SU-DHL-6 (cell line): ENCODE results near the gene EVI5L.

Experiments used
- H2AFZ ChIP-seq: fragments of 200-600 bp; sonication (generic); 2 replicates; pipeline ENCODE4 v1.6.1; 2014; ENCODE audit warnings: low read depth, mild to moderate bottlenecking, moderate library complexity, mixed read lengths, antibody characterized with exemption, low read length; ENCODE audit not compliant: severe bottlenecking
- H3F3A ChIP-seq: fragments of 200-600 bp; shearing (Covaris generic); 2 replicates; pipeline ENCODE4 v1.6.0; 2016; ENCODE audit warnings: antibody characterized with exemption, mild to moderate bottlenecking; ENCODE audit not compliant: insufficient read depth
- H3K27ac ChIP-seq: fragments of 200-600 bp; sonication (generic); 2 replicates; pipeline ENCODE4 v1.5.1; 2016; ENCODE audit warnings: low read depth, mild to moderate bottlenecking, low read length, moderate library complexity, mixed read lengths
- H3K27me3 ChIP-seq: fragments of 200-600 bp; sonication (generic), shearing (Covaris generic); 2 replicates; pipeline ENCODE4 v1.6.0; 2014; ENCODE audit warnings: mild to moderate bottlenecking, low read length
- H3K36me3 ChIP-seq: fragments of 200-600 bp; sonication (generic); 2 replicates; pipeline ENCODE4 v1.6.1; 2014; ENCODE audit warnings: mild to moderate bottlenecking, low read length, mixed read lengths
- H3K4me2 ChIP-seq: fragments of 300-600, 200-600 bp; shearing (Covaris generic), sonication (generic); 2 replicates; pipeline ENCODE4 v1.6.0; 2014; ENCODE audit warnings: low read length, low read depth, mild to moderate bottlenecking; ENCODE audit not compliant: poor library complexity, severe bottlenecking
- H3K4me3 ChIP-seq: fragments of 200-600 bp; sonication (generic); 2 replicates; pipeline ENCODE4 v1.5.1; 2014; ENCODE audit warnings: antibody characterized with exemption, low read length, mild to moderate bottlenecking, mixed read lengths; ENCODE audit not compliant: insufficient read depth, poor library complexity, severe bottlenecking
- H3K79me2 ChIP-seq: fragments of 200-600 bp; sonication (generic); 2 replicates; pipeline ENCODE4 v1.6.1; 2014; ENCODE audit warnings: mild to moderate bottlenecking, low read length, moderate library complexity; ENCODE audit not compliant: insufficient read depth
- H3K9ac ChIP-seq: fragments of 200-600 bp; sonication (generic); 2 replicates; pipeline ENCODE4 v1.7.0; 2014; ENCODE audit warnings: mild to moderate bottlenecking, low read length
- H3K9me2 ChIP-seq: fragments of 200-600 bp; sonication (generic); replicated peaks from 2 replicates; pipeline ENCODE4 v1.6.1; 2014; ENCODE audit warnings: low read length; ENCODE audit not compliant: insufficient read depth
- H3K9me3 ChIP-seq: fragments of 200-600 bp; sonication (generic); 2 replicates; pipeline ENCODE4 v1.6.1; 2014; ENCODE audit warnings: low read length, mixed read lengths; ENCODE audit not compliant: insufficient read depth
- H4K20me1 ChIP-seq: fragments of 200-600 bp; sonication (generic); 2 replicates; pipeline ENCODE4 v1.6.1; 2014; ENCODE audit warnings: low read depth, mild to moderate bottlenecking, antibody characterized with exemption, low read length, moderate library complexity, mixed read lengths
- EZH2phosphoT487 ChIP-seq: fragments of 200-600 bp; sonication (generic), shearing (Covaris generic); conservative IDR thresholded peaks from 2 replicates; pipeline ENCODE4 v1.6.1; 2018; ENCODE audit warnings: mild to moderate bottlenecking, antibody characterized with exemption, low read length, moderate library complexity, mixed read lengths
- TF ChIP-seq, protein P1 (sequence below): fragments of 200-600 bp; sonication (generic); IDR thresholded peaks from one replicate; pipeline ENCODE4 v1.5.1; 2017; ENCODE audit warnings: antibody characterized with exemption, mild to moderate bottlenecking, low read length, moderate library complexity; ENCODE audit not compliant: insufficient read depth, poor library complexity, severe bottlenecking

EVI5L gene

DNA sequence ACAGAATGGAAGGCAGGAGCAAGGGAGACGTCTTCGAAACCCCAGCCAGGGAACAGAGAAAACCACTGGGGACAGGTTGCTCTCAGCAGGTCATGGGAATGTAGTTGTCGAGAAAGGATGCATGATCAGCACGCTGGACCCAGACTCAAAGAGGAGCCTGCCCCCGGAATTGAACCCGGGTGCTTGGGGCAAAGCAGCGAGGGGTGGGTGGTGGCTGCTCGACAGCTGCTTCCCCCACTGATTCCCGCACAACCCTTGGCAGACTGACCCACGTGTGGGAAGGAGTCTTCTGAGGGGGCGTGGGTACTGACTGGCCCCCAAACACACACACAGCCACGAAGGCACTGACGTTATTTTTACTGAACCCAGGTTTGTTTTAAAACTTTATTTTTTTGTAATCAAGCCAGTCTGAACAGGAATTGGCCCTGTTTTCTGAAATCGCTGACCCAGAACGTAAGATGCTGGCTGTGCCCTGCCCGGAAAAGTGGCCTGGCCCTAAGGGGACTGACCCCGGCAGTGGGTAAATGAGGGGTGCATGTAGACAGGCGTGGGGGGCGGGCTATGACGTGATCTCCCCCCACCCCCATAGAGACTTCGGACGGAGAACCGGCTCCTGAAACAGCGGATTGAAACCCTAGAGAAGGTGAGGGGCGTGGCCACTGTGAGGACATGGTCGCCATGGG is 25.5 kb downstream of the EVI5L start:
- Histone ChIP-seq H3K9me2 (no peaks in the 10 kb centered on the region), H3K4me2 (no peak overlapping the region), H3K9ac (no peak overlapping the region), H4K20me1 (no peaks in the 10 kb centered on the region), H3F3A (no peaks in the 10 kb centered on the region), H3K4me3 (no peak overlapping the region), H3K27me3 (no peaks in the 10 kb centered on the region), H3K36me3 (no peaks in the 10 kb centered on the region), H3K9me3 (no peaks in the 10 kb centered on the region), H2AFZ (no peak overlapping the region), H3K79me2 (no peaks in the 10 kb centered on the region), H3K27ac (no peak overlapping the region)
- TF ChIP-seq, protein P1, sequence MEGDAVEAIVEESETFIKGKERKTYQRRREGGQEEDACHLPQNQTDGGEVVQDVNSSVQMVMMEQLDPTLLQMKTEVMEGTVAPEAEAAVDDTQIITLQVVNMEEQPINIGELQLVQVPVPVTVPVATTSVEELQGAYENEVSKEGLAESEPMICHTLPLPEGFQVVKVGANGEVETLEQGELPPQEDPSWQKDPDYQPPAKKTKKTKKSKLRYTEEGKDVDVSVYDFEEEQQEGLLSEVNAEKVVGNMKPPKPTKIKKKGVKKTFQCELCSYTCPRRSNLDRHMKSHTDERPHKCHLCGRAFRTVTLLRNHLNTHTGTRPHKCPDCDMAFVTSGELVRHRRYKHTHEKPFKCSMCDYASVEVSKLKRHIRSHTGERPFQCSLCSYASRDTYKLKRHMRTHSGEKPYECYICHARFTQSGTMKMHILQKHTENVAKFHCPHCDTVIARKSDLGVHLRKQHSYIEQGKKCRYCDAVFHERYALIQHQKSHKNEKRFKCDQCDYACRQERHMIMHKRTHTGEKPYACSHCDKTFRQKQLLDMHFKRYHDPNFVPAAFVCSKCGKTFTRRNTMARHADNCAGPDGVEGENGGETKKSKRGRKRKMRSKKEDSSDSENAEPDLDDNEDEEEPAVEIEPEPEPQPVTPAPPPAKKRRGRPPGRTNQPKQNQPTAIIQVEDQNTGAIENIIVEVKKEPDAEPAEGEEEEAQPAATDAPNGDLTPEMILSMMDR, result no peak
- no peak for TF ChIP-seq EZH2phosphoT487

DNA sequence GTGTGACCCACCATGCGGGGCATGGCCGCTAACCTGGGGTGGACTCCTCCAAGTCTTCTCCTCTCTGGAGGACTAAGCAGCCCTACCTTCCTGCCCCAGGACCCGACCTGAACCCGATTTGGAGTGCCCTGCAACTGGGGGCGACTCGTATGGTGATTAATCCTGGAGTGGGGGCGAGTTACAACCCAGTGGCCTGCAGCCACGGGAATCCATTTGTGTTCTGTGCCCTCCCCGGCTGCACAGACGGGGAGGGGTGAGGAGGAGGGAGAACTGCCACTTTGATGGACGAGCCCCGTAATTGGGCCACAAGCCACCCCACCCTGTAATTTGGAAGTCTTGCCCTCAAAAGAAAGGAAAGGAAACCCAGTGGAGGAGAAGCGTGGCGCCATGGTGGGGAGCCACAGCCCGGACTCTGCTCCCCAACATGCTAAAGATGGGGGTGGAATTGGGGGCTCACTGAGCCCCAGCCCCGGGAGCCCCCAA is 26.1 kb downstream of the EVI5L start:
- Histone ChIP-seq H3K27me3 (no peaks in the 10 kb centered on the region), H3K9me2 (no peaks in the 10 kb centered on the region), H3K9ac (no peak overlapping the region), H4K20me1 (no peaks in the 10 kb centered on the region), H2AFZ (no peak overlapping the region), H3K4me3 (no peak overlapping the region), H3K4me2 (no peak overlapping the region), H3F3A (no peaks in the 10 kb centered on the region), H3K79me2 (no peaks in the 10 kb centered on the region), H3K27ac (no peak overlapping the region), H3K36me3 (no peaks in the 10 kb centered on the region), H3K9me3 (no peaks in the 10 kb centered on the region)
- TF ChIP-seq, protein P1, result no peak
- TF ChIP-seq EZH2phosphoT487, result no peak

DNA sequence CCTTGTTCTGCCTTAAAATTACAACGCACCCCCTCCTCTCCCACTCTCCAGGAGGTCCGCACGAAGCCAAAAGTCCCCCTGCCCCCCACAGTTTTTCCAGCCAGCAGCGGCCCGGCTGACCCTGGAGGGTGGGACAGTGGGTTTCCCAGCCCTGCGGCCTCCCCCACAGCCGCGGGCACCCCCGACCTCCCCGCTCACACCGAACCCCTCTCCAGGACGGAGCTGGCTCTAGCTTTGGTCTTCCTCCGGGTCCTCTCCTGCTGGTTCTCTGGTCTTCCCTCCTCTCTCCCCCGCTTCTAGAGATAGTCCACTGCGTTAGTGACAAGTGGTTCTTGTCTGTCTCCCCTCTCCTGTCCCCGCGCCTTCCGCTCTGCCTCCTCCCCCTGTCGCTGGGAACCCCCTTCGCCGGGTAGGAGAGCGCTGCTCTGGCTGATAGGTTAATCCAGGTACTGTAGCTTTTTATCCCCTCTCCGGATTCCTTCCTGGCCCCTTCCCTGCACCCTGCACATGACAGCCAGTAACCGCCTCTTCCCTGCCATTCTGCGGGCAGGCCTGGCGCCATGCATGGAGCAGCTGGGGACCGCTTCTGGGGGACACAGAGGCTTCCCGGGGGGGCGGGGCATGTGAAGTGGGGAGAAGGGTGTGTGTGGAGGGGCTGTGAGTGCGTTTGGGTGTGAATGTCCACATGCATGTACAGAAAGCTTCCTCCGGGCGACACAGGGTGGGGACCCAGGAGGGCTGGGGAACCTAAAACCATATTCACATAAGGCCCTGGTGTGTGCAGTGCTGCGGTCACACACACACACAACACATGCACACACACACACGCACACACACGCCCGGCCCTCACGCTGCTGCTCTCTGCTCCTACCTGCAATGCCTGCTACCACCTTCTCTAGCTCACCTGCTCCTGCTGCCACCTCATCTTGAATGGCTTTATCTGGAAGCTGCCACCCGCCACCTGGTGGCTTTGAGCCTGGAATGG is 27.0 kb downstream of the EVI5L start:
- no peak overlapping the region for H3K9ac ChIP-seq
- H3K27ac ChIP-seq, result no peak overlapping the region
- no peaks in the 10 kb centered on the region for H3K27me3 ChIP-seq
- no peaks in the 10 kb centered on the region for H3K9me3 ChIP-seq
- no peaks in the 10 kb centered on the region for H3F3A ChIP-seq
- H2AFZ ChIP-seq, result no peak overlapping the region
- H3K4me2 ChIP-seq, result no peak overlapping the region
- no peaks in the 10 kb centered on the region for H3K79me2 ChIP-seq
- H3K9me2 ChIP-seq, result no peaks in the 10 kb centered on the region
- no peak overlapping the region for H3K4me3 ChIP-seq
- TF ChIP-seq, protein P1, result no peak
- TF ChIP-seq EZH2phosphoT487, result no peak
- H4K20me1 ChIP-seq, result no peaks in the 10 kb centered on the region
- no peaks in the 10 kb centered on the region for H3K36me3 ChIP-seq
